Gastroesophageal sphincter (tissue), 4 donors: ENCODE results near the gene KCTD16. TPM values are rescaled to one million over a fixed set of nuclear protein-coding genes. Genes with fewer than 3 reads are reported as not detected.

Experiments used
- ATAC-seq: fragments of 150-250 bp; one replicate; pipeline ENCODE4 v1.9.1; 2016; ENCODE audit warnings: mild to moderate bottlenecking, moderate library complexity
- H3K27ac ChIP-seq, 4 donors: fragments of 200-600 bp; sonication (generic) in 3 of 4; 1 replicate in 3 of 4; 2 replicates in 1 of 4; pipeline ENCODE4 v1.5.1; 2016 to 2019
- H3K27me3 ChIP-seq: fragments of 200-600 bp; sonication (generic); one replicate; pipeline ENCODE4 v1.5.1; 2019
- H3K36me3 ChIP-seq, 2 donors: fragments of 200-600 bp; sonication (generic); one replicate each; pipeline ENCODE4 v1.5.1; 2019; ENCODE audit warnings: control low read depth in 1 of 2
- H3K4me1 ChIP-seq, 3 donors: fragments of 200-600 bp; sonication (generic); 1 replicate in 2 of 3; 2 replicates in 1 of 3; pipeline ENCODE4 v1.5.1; 2016 to 2019; ENCODE audit warnings: control low read depth in 2 of 3
- H3K4me3 ChIP-seq, 2 donors: fragments of 200-600 bp; sonication (generic); one replicate each; pipeline ENCODE4 v1.5.1; 2019; ENCODE audit warnings: mild to moderate bottlenecking in 1 of 2, moderate library complexity in 1 of 2
- H3K9me3 ChIP-seq, 3 donors: fragments of 200-600 bp; sonication (generic); one replicate each; pipeline ENCODE4 v1.5.1; 2017 to 2019; ENCODE audit warnings: control low read depth in 2 of 3
- EP300 ChIP-seq: sonication (generic); formaldehyde crosslinking; IDR thresholded peaks from one replicate; pipeline ENCODE4 v1.6.1; 2017; ENCODE audit warnings: antibody characterized with exemption, mild to moderate bottlenecking
- POLR2A ChIP-seq, 2 donors: fragments of 450-650 bp; IDR thresholded peaks; one replicate each; pipeline ENCODE4 v1.6.1; 2017; ENCODE audit warnings: antibody characterized with exemption in 2 of 2, mild to moderate bottlenecking in 2 of 2, moderate library complexity in 1 of 2
- POLR2AphosphoS5 ChIP-seq: sonication (generic); formaldehyde crosslinking; IDR thresholded peaks from one replicate; pipeline ENCODE4 v1.6.1; 2017; ENCODE audit warnings: antibody characterized with exemption
- WGBS, 2 donors: methylation state at CpG; one replicate each; pipeline ENCODE4 v1.1.5; 2018; ENCODE audit warnings: low coverage in 1 of 2; 5-methylcytosine and 5-hydroxymethylcytosine counted together
- total RNA-seq, 4 donors: library from RNA; depleted of rRNA; stranded (reverse); fragments of >200 nt; gene quantifications; one replicate each; pipeline ENCODE4 v1.1.0, GENCODE V29; 2016
- TF ChIP-seq, protein P1 (sequence below), 4 experiments: fragments of 200-600 bp in 2 of 4; fragments of 450-650 bp in 2 of 4; sonication (generic) in 1 of 4; IDR thresholded peaks; one replicate each; pipeline ENCODE4 v1.5.1; 2017 to 2019; ENCODE audit warnings: antibody characterized with exemption in 4 of 4, mild to moderate bottlenecking in 2 of 4, moderate library complexity in 2 of 4

KCTD16 gene
- total RNA-seq, 4 donors from 2014 or later, result 0.05 to 0.13 (median 0.12) TPM; not detected in 1

- no peaks in the 10 kb centered on the region for H3K36me3 ChIP-seq
- WGBS, 2 donors, result 45 to 57% methylated on average over 4 of the region's 4 CpGs
- H3K4me3 ChIP-seq, result no peak overlapping the region
- TF ChIP-seq, protein P1, sequence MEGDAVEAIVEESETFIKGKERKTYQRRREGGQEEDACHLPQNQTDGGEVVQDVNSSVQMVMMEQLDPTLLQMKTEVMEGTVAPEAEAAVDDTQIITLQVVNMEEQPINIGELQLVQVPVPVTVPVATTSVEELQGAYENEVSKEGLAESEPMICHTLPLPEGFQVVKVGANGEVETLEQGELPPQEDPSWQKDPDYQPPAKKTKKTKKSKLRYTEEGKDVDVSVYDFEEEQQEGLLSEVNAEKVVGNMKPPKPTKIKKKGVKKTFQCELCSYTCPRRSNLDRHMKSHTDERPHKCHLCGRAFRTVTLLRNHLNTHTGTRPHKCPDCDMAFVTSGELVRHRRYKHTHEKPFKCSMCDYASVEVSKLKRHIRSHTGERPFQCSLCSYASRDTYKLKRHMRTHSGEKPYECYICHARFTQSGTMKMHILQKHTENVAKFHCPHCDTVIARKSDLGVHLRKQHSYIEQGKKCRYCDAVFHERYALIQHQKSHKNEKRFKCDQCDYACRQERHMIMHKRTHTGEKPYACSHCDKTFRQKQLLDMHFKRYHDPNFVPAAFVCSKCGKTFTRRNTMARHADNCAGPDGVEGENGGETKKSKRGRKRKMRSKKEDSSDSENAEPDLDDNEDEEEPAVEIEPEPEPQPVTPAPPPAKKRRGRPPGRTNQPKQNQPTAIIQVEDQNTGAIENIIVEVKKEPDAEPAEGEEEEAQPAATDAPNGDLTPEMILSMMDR (IDR thresholded peaks at IDR 0.05), result no peak
- TF ChIP-seq EP300 (no peak), POLR2AphosphoS5 (no peak), POLR2A (IDR thresholded peaks at IDR 0.05) (no peak)
- no peaks in the 10 kb centered on the region for H3K27me3 ChIP-seq
- no peak overlapping the region for H3K27ac ChIP-seq
- no peak for ATAC-seq
- no peaks in the 10 kb centered on the region for H3K9me3 ChIP-seq
- no peaks in the 10 kb centered on the region for H3K4me1 ChIP-seq
Measured at GRCh38 chr5:144453753-144454152, 283.1 kb downstream of the KCTD16 start.

DNA sequence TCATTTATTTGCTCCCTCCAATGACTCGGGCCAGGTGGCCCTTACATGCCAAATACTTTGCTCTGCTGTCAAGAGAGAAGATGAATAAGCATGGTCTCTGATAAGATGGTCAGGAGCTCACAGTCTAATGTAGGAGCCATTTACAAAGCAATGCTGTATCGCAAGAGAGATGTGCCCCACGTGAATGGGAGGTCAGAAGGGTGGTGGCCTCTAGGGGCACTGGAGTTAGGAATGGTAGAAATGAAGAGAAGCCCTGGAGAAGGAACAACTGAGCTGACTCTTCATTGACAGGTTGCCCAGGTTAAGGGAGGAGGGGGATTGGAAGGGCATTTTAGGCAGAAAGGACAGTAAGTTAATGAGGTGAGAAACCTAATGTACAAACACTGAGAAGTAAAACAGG, 286.5 kb downstream of the KCTD16 start:
- no peaks in the 10 kb centered on the region for H3K27me3 ChIP-seq
- H3K36me3 ChIP-seq, result no peaks in the 10 kb centered on the region
- TF ChIP-seq POLR2A (IDR thresholded peaks at IDR 0.05) (no peak), POLR2AphosphoS5 (no peak)
- 33 to 47% methylated on average over 1 of the region's 3 CpGs for WGBS, 2 donors
- H3K27ac ChIP-seq, result no peak overlapping the region
- no peak overlapping the region for H3K4me3 ChIP-seq
- H3K9me3 ChIP-seq, result no peaks in the 10 kb centered on the region
- no peaks in the 10 kb centered on the region for H3K4me1 ChIP-seq
- no peak for ATAC-seq

GRCh38 chr5:144458216-144458615, 287.5 kb downstream of the KCTD16 start:
- H3K27me3 ChIP-seq, result no peaks in the 10 kb centered on the region
- no peak overlapping the region for H3K27ac ChIP-seq
- 87 to 91% methylated on average over 3 to 4 of the region's 4 CpGs for WGBS, 2 donors
- H3K4me3 ChIP-seq, result no peak overlapping the region
- H3K4me1 ChIP-seq, result no peaks in the 10 kb centered on the region
- no peaks in the 10 kb centered on the region for H3K9me3 ChIP-seq
- no peak for ATAC-seq
- TF ChIP-seq, protein P1 (IDR thresholded peaks at IDR 0.05), result no peak
- no peak for TF ChIP-seq EP300
- no peak for TF ChIP-seq POLR2AphosphoS5
- TF ChIP-seq POLR2A (IDR thresholded peaks at IDR 0.05), result no peak
- H3K36me3 ChIP-seq, result no peaks in the 10 kb centered on the region

GRCh38 chr5:144460600-144460999, 289.9 kb downstream of the KCTD16 start:
- H3K27ac ChIP-seq, result no peak overlapping the region
- H3K9me3 ChIP-seq, result no peaks in the 10 kb centered on the region
- no peaks in the 10 kb centered on the region for H3K27me3 ChIP-seq
- H3K4me1 ChIP-seq, result no peaks in the 10 kb centered on the region
- H3K4me3 ChIP-seq, result no peak overlapping the region
- TF ChIP-seq EP300 (no peak), POLR2A (IDR thresholded peaks at IDR 0.05) (no peak), POLR2AphosphoS5 (no peak)
- TF ChIP-seq, protein P1 (IDR thresholded peaks at IDR 0.05), result no peak
- no peaks in the 10 kb centered on the region for H3K36me3 ChIP-seq
- ATAC-seq, result no peak
- 20% methylated on average over 1 of the region's 1 CpG; no CpG with 5 or more reads in 1 of the 2 donors for WGBS, 2 donors

DNA sequence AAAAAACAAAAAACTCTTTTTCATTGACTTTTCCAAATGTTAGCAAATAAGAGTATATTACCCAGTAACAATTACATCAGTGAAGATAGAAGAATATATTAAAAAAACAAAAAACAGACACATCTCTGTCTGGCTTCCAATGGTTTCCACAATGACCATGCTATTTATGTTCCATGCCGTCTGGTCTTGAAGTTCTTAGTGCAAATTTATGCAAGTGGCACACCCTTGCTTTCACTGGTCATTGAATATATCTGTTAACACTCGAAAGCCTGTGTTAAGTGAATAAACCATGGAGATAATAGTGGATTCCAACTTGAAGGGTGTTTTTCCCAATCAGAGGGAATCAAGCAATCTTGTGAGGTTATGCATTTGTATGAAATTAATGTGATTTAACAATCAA, 291.9 kb downstream of the KCTD16 start:
- H3K27me3 ChIP-seq, result no peaks in the 10 kb centered on the region
- H3K4me1 ChIP-seq, result no peaks in the 10 kb centered on the region
- no peak for ATAC-seq
- no peaks in the 10 kb centered on the region for H3K9me3 ChIP-seq
- 77 to 78% methylated on average over 2 of the region's 2 CpGs for whole genome bisulfite sequencing, 2 donors
- H3K4me3 ChIP-seq, result no peak overlapping the region
- TF ChIP-seq, protein P1 (IDR thresholded peaks at IDR 0.05), result no peak
- no peak for TF ChIP-seq POLR2A (IDR thresholded peaks at IDR 0.05)
- no peak for TF ChIP-seq EP300
- no peak overlapping the region for H3K27ac ChIP-seq
- H3K36me3 ChIP-seq, result no peaks in the 10 kb centered on the region
